Cardiac fibroblast (primary cell): Measurements from ENCODE around the gene DPH1.

Experiments used
- DNase-seq, 2 donors: peaks; one replicate each; pipeline versions ENCODE4 v3.0.0 to v3.0.0-alpha.2; 2010; ENCODE audit warnings: low read depth in 2 of 2
- H3K4me3 ChIP-seq, 2 donors: replicated peaks in 1 of 2; 1 replicate in 1 of 2; 2 replicates in 1 of 2; pipeline ENCODE4 v1.5.1; 2011; ENCODE audit warnings: low read depth in 2 of 2, low read length in 2 of 2, mild to moderate bottlenecking in 2 of 2, moderate library complexity in 1 of 2
- CTCF ChIP-seq: IDR thresholded peaks from one replicate; pipeline ENCODE4 v1.5.1; 2011; ENCODE audit warnings: low read depth, mild to moderate bottlenecking, low read length, inconsistent platforms

The DPH1 gene

GRCh38 chr17:2051061-2051932 lies 21.3 kb downstream of the DPH1 start:
- peak overlapping the region in 1 of 2 donors; percentile 44 for H3K4me3 ChIP-seq
- DNase-seq: peak; percentile 46 to 65
- TF ChIP-seq CTCF: no peak

GRCh38 chr17:2051933-2052559 lies 22.1 kb downstream of the DPH1 start:
- TF ChIP-seq CTCF: no peak
- H3K4me3 ChIP-seq: no peak overlapping the region
- no peak for DNase-seq

- DNase-seq: peak; percentile 74 to 80
- peak overlapping the region; percentile 38 to 69 for H3K4me3 ChIP-seq
Observed at GRCh38 chr17:2053380-2054261, 23.7 kb downstream of the DPH1 start.

GRCh38 chr17:2054262-2054511 lies 24.2 kb downstream of the DPH1 start:
- no peak for DNase-seq
- H3K4me3 ChIP-seq: peak overlapping the region; percentile 38 to 69
- no peak for TF ChIP-seq CTCF

More at GRCh38 chr17:2053380-2054261, 23.7 kb downstream of the DPH1 start:
- TF ChIP-seq CTCF: peak; percentile 43

- DNase-seq: peak; percentile 81 to 83
- peak; percentile 37 for TF ChIP-seq CTCF
- peak within 1 kb of the TSS; percentile 46 to 69 for H3K4me3 ChIP-seq
Observed at GRCh38 chr17:2054512-2055291, 24.7 kb downstream of the DPH1 start, which contains the start of gene HIC1. Gene HIC1, plus strand, starts transcription at chr17:2055103. Its CDS starts 1,588 bp downstream, at chr17:2056691.
